HFFc6 (cell line): ENCODE measurements around the gene CCDC146. TPM values are rescaled to one million over a fixed set of nuclear protein-coding genes. Genes with fewer than 3 reads are reported as not detected.
"Not testable (repeated sequence)": the region's sequence is repeated elsewhere in the genome, so short reads cannot be mapped to it uniquely, and the experiment has no call there.

ENCODE experiments used
- DNase-seq: peaks from one replicate; pipeline ENCODE4 v3.0.0-alpha.2; 2018
- H3K27ac Mint-ChIP-seq: 2 replicates; pipeline ENCODE4 v1.8.0; 2020; ENCODE audit warnings: mild to moderate bottlenecking, mixed read lengths
- H3K27me3 Mint-ChIP-seq: 2 replicates; pipeline ENCODE4 v1.8.0; 2021; ENCODE audit warnings: mild to moderate bottlenecking, moderate library complexity, mixed read lengths; ENCODE audit not compliant: insufficient read depth
- H3K36me3 Mint-ChIP-seq: 2 replicates; pipeline ENCODE4 v1.8.0; 2021; ENCODE audit warnings: low read depth, mixed read lengths
- H3K4me1 Mint-ChIP-seq: 2 replicates; pipeline ENCODE4 v1.8.0; 2020; ENCODE audit warnings: low read depth, mixed read lengths
- H3K4me3 Mint-ChIP-seq: 2 replicates; pipeline ENCODE4 v1.8.0; 2020; ENCODE audit warnings: mild to moderate bottlenecking, moderate library complexity, mixed read lengths
- H3K9me3 Mint-ChIP-seq: 2 replicates; pipeline ENCODE4 v1.8.0; 2020; ENCODE audit warnings: mild to moderate bottlenecking, mixed read lengths
- total RNA-seq, 6 experiments: library from RNA; stranded (reverse); fragmentation: NEBNext Ultra II Directional; extraction: Animal tissue kit (Norgen Biotek cat#: 25700); gene quantifications; 2 replicates in 1 of 6; 3 replicates in 5 of 6; pipeline ENCODE4 v1.2.3, GENCODE V29; 2021
- TF ChIP-seq, protein P1 (sequence below): fragments of 200-600 bp; sonication (generic); IDR thresholded peaks from 2 replicates; pipeline ENCODE4 v1.5.0; 2021; ENCODE audit warnings: antibody characterized with exemption, mild to moderate bottlenecking

The CCDC146 gene
- total RNA-seq, 6 experiments from 2014 or later: 0.09 to 0.70 (median 0.57) TPM

GRCh38 chr7:77205706-77206105 lies 83.3 kb downstream of the CCDC146 start:
- H3K4me1 Mint-ChIP-seq: peaks cover 8% of the 10 kb centered on the region
- DNase-seq: peak; percentile 4
- H3K9me3 Mint-ChIP-seq: peaks cover 20% of the 10 kb centered on the region
- peaks cover 4% of the 10 kb centered on the region; the same call in 1 of the 2 replicates for H3K27me3 Mint-ChIP-seq
- H3K27ac Mint-ChIP-seq: no peak overlapping the region
- peaks cover 7% of the 10 kb centered on the region for H3K36me3 Mint-ChIP-seq
- no peak overlapping the region for H3K4me3 Mint-ChIP-seq
- TF ChIP-seq, protein P1, sequence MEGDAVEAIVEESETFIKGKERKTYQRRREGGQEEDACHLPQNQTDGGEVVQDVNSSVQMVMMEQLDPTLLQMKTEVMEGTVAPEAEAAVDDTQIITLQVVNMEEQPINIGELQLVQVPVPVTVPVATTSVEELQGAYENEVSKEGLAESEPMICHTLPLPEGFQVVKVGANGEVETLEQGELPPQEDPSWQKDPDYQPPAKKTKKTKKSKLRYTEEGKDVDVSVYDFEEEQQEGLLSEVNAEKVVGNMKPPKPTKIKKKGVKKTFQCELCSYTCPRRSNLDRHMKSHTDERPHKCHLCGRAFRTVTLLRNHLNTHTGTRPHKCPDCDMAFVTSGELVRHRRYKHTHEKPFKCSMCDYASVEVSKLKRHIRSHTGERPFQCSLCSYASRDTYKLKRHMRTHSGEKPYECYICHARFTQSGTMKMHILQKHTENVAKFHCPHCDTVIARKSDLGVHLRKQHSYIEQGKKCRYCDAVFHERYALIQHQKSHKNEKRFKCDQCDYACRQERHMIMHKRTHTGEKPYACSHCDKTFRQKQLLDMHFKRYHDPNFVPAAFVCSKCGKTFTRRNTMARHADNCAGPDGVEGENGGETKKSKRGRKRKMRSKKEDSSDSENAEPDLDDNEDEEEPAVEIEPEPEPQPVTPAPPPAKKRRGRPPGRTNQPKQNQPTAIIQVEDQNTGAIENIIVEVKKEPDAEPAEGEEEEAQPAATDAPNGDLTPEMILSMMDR: no peak

- no peak overlapping the region for H3K4me3 Mint-ChIP-seq
- H3K27ac Mint-ChIP-seq: no peak overlapping the region
- H3K27me3 Mint-ChIP-seq: 0 out of 2 replicates have a peak, but pooled peaks cover 2% of the 10 kb centered on the region
- TF ChIP-seq, protein P1: no peak
- peaks cover 8% of the 10 kb centered on the region for H3K4me1 Mint-ChIP-seq
- H3K9me3 Mint-ChIP-seq: peaks cover 23% of the 10 kb centered on the region
- peaks cover 7% of the 10 kb centered on the region for H3K36me3 Mint-ChIP-seq
- DNase-seq: no peak
Measured at GRCh38 chr7:77208416-77208815, 86.0 kb downstream of the CCDC146 start.

DNA sequence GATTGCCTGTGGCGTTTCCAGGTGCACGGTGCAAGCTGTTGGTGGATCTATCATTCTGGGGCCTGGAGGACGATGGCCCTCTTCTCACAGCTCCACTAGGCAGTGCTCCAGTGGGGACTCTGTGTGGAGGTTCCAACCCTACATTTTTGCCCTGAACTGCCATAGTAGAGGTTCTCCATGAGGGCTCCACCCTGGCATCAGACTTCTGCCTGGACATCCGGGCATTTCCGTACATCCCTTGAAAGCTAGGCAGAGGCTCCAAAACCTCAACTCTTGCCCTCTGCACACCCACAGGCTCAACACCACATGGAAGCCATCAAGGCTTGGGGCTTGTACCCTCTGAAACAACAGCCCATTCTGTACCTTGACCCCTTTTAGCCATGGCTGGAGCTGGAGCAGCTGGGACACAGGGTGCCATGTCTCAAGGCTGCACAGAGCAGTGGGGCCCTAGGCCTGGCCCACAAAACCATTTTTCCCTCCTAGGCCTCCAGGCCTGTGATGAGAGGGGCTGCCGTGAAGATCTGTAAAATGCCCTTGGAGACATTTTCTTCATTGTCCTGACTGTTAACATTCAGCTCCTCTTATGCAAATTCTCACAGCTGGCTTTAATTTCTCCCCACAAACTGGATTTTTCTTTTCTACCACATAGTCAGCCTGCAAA lies 87.2 kb downstream of the CCDC146 start:
- Mint-ChIP-seq H3K27ac (no peak overlapping the region), H3K36me3 (peaks cover 7% of the 10 kb centered on the region), H3K4me3 (no peak overlapping the region), H3K27me3 (peaks cover 2% of the 10 kb centered on the region; the same call in 1 of the 2 replicates), H3K4me1 (peaks cover 8% of the 10 kb centered on the region), H3K9me3 (peaks cover 23% of the 10 kb centered on the region)
- no peak for DNase-seq
- TF ChIP-seq, protein P1: no peak

DNA sequence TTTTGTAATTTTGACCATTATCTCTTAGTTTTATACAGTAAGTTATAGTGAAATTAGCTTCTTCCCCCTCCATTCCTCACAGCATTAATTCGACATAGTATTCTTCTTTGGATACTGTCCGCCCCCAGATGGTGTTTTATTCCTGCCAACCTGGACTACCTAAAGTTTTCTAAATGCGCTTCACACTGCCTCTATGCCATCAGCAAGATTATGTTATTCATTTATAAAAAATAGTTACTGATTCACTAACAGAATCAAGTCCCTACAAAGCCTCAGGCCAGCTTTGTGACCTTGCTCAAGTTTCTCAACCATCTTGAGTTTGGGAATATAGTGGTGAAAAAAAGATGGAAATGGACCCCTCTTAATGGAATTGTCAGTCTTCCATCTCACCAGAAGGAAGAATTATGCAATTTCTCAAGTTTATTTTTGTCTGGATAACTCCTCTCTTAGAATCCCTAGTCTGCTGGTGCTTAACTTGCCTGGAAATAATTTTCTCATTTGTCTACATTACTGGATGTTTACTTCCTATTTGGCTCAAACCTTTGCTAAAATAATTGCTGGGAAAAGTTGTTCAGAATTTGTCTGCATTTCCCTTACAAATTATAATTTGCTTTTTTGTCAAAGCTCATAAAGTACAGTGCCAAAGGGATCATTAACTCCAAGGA lies 93.9 kb downstream of the CCDC146 start:
- H3K27ac Mint-ChIP-seq: no peak overlapping the region
- H3K4me3 Mint-ChIP-seq: no peak overlapping the region
- peaks cover 6% of the 10 kb centered on the region for H3K9me3 Mint-ChIP-seq
- H3K27me3 Mint-ChIP-seq: peaks cover 11% of the 10 kb centered on the region
- TF ChIP-seq, protein P1: no peak
- peaks cover 11% of the 10 kb centered on the region for H3K36me3 Mint-ChIP-seq
- H3K4me1 Mint-ChIP-seq: no peaks in the 10 kb centered on the region
- DNase-seq: no peak

DNA sequence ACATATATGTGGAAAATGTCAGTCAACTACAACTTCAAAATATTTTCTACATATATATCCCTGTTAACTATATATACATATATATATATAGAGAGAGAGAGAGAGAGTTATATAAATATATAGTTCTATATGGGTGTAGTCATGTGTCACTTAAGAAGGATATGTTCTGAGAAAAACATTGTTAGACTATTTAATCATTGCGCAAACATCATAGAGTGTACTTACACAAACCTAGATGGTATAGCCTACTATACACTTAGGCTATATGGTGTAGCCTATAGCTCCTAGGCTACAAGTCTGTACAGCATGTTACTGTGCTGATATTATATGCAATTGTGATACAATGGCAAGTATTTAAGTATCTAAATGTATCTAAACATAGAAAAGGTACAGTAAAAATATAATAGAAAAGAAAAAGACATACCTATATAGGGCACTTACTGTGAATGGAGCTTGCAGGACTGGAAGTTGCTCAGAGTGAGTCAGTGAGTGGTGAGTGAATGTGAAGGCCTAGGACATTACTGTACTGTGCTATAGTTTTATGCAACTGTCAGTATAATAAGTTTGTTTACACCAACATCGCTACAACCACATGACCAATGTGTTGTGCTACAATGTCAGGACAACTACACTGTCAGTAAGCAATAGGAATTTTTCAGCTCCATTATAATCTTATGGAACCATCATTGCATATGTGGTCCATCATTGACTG lies 95.2 kb downstream of the CCDC146 start:
- no peaks in the 10 kb centered on the region for H3K4me1 Mint-ChIP-seq
- H3K27me3 Mint-ChIP-seq: peaks cover 13% of the 10 kb centered on the region
- H3K4me3 Mint-ChIP-seq: no peak overlapping the region
- TF ChIP-seq, protein P1: no peak
- DNase-seq: no peak
- peaks cover 6% of the 10 kb centered on the region for H3K9me3 Mint-ChIP-seq
- peaks cover 11% of the 10 kb centered on the region for H3K36me3 Mint-ChIP-seq
- no peak overlapping the region for H3K27ac Mint-ChIP-seq

- not testable (repeated sequence) for H3K27ac Mint-ChIP-seq, H3K9me3 Mint-ChIP-seq, H3K4me3 Mint-ChIP-seq, H3K4me1 Mint-ChIP-seq, DNase-seq
- Mint-ChIP-seq H3K27me3 (peaks cover 18% of the 10 kb centered on the region), H3K36me3 (peaks cover 11% of the 10 kb centered on the region)
Measured at GRCh38 chr7:77219701-77220331, 97.4 kb downstream of the CCDC146 start.
